Left kidney (tissue), 2 donors: ENCODE data around the gene HECTD1. TPM values are rescaled to one million over a fixed set of nuclear protein-coding genes. Genes with fewer than 3 reads are reported as not detected.
"Not testable (repeated sequence)": the region's sequence is repeated elsewhere in the genome, so short reads cannot be mapped to it uniquely, and the experiment has no call there.

Experiments used
- DNase-seq: peaks from one replicate; pipeline ENCODE4 v3.0.0-alpha.2; 2013
- polyA plus RNA-seq: library from polyadenylated mRNA; unstranded; fragments of 120-200 nt; gene quantifications from one replicate; pipeline ENCODE4 v1.2.1, GENCODE V29; 2013; ENCODE audit not compliant: insufficient read length

Gene HECTD1
- polyA plus RNA-seq, 1 donor = 219 TPM

GRCh38 chr14:31052905-31053586 is 154.5 kb downstream of the HECTD1 start:
- DNase-seq = not testable (repeated sequence)

DNA sequence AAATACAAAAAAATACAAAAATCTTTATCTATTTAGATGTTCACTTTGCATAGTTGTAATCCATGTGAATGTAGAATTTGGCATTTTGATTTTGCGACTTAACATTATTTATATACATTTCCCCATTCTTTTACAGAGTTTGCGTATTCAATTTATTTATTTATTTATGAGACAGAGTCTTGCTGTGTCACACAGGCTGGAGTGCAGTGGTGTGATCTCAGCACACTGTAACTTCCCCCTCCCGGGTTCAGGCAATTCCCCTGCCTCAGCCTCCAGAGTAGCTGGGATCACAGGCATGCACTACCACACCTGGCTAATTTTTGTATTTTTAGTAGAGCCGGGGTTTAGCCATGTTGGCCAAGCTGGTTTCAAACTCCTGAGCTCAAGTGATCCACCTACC is 156.1 kb downstream of the HECTD1 start:
- no peak for DNase-seq

DNA sequence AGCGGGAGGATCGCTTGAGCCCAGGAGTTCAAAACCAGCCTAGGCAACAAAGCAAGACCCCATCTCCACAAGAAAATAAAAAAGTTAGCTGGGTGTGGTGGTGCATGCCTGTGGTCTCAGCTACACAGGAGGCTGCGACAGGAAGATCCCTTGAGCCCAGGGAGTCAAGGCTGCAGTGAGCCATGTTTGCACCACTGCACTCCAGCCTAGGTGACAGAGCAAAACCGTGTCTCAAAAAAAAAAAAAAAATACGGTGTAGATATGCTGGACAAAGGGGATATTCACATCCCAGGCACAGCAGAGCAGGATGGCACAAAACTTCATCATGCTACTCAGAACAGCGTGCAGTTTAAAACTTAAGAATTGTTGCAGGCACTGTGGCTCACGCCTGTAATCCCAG is 156.6 kb downstream of the HECTD1 start:
- DNase-seq = no peak

Other genes with a start within 250 kb of the HECTD1 start
- gene AP4S1, start 182.1 kb downstream of the HECTD1 start, polyA plus RNA-seq = 24.0 TPM
- 59.5 TPM for gene STRN3, start 181.4 kb downstream of the HECTD1 start, polyA plus RNA-seq
- 19.9 TPM for gene HEATR5A, start 212.8 kb upstream of the HECTD1 start, polyA plus RNA-seq
- 22.3 TPM for gene DTD2, start 249.7 kb upstream of the HECTD1 start, polyA plus RNA-seq